DMS 273 (cell line): ENCODE data around the gene PPP1R1C.
"Not testable (repeated sequence)": the region's sequence is repeated elsewhere in the genome, so short reads cannot be mapped to it uniquely, and the experiment has no call there.

Experiments used
- DNase-seq: peaks from one replicate; lab custom pipeline; 2025; ENCODE audit not compliant: unreplicated experiment; lab: John Stamatoyannopoulos, UW

Gene PPP1R1C, protein sequence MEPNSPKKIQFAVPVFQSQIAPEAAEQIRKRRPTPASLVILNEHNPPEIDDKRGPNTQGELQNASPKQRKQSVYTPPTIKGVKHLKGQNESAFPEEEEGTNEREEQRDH

DNA sequence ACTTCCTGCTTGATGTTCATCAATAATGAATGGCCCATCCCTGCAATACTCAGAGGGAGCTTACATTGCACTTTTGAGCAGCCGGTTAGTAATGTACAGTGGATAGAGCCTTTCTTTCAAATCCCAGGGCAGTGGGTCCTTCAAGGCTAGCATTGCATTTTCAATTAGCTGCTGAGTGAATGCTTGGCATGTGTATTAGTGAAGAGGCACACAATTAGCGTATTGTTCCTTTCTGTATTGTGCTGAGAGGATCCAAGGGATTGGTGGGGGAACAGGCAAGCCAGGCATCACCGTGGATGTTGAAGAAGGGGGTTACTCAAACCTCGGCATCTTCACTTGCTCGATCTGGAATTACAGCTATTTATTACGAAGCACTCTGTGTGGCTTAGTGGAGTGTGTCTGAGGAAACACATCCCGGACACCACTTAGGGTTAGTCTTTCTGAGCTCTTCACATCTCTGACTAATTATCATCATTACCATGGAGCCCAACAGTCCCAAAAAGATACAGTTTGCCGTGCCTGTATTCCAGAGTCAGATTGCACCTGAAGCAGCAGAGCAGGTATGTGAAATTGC lies at the start of gene PPP1R1C:
PPP1R1C (plus strand) TSS at position 222 of the 574 bp plus-strand sequence; CDS start at position 480, 258 bp downstream.
- no peak for DNase-seq

DNA sequence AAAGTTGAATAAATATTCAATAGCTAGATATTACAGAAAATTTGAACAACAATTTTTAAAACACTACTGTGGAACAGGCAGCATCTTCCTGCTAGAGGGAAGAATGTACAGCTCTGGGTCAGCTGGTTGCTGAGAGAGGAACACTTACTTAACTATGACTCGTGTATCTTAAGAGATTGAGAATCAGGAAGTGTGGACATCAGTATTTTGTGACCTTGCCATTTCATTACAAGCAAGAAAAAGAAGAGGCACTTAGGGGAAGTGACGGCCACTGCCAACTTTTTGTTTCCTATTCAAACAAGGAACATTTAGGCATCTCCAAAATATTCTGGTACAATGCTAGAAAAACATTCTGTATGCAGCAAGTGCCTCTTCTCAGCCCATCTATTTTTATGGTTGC lies 48.2 kb upstream of the PPP1R1C start:
- DNase-seq = no peak

DNA sequence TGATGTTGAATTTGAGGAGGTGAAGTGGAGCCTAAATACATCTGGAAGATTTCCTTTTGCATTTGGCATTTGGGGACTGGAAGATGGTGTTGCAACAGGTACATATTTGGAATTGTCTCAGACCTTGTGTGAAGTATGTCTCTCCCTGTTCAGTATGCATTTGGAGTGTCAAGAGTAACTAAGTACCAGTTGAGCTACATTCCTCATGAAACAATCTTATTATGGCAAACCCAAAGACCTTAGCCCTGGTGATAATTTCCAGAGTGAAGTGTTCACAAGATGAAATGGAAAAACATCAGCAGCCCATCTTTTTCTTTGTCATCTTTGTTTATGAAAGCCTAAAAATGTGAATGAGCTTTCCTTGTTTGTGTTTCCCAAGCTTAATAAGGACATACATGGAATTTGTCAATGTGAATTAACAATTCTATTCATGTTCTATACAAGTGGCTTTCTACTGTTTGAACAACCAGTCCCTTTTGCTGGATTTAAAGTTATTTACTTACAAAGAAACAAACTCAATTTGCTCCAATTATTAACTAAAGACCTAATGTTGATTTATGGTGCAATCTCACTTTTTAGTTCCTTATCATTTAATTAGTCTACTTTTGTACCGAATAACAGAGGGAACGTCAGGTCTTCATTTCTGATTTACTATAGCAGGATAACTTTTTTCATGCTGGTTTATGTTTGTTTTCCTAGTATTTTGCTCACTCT lies 42.1 kb upstream of the PPP1R1C start:
- no peak for DNase-seq

DNA sequence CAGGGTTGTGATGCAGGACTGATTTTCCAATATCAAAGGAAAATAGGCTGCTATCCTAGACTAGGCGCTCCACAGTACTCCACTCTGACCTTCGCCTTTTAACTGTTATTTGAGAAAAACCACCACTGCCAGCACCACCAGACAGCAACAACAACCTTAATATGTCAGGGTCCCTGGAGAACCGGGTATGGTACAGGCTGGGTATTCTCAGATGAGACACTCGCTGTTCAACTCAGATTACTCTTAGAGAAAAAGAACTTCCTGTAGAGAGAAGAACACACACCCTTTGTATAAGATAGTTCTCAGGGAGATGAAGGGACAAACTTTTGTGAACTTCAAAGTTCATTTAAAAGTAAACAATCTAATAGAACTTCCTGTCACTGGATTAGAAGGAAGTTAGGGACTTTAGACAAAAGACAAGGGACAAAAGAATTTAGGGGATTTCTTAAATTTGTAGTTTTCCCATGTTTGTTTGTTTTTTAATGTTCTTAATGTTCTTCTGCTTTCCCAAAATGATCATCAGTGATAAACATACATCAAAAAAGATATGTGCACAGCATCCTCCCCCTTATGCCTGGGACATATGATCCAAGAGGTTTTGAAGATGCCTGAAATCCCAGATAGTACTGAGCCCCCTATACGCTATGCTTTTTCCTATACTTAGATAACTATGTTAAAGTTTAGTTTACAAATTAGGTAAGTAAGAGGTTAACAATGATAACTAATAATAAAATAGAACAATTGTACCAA lies 41.3 kb upstream of the PPP1R1C start:
- no peak for DNase-seq

DNA sequence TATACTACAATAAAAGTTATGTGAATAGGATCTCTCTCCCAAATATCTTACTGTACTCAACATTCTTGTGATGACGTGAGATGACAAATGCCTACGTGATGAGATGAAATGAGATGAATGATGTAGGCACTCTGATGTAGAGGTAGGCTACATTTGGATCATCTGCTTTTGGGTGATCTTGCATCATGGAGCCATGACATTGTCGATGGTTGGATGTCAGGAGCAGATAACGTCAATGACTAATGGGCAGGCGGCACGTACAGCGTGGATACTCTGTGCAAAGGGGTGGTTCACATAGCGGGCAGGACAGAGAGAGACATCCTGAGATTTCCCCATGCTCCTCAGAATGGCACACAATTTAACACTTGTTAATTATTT lies 40.8 kb upstream of the PPP1R1C start:
- no peak for DNase-seq

DNA sequence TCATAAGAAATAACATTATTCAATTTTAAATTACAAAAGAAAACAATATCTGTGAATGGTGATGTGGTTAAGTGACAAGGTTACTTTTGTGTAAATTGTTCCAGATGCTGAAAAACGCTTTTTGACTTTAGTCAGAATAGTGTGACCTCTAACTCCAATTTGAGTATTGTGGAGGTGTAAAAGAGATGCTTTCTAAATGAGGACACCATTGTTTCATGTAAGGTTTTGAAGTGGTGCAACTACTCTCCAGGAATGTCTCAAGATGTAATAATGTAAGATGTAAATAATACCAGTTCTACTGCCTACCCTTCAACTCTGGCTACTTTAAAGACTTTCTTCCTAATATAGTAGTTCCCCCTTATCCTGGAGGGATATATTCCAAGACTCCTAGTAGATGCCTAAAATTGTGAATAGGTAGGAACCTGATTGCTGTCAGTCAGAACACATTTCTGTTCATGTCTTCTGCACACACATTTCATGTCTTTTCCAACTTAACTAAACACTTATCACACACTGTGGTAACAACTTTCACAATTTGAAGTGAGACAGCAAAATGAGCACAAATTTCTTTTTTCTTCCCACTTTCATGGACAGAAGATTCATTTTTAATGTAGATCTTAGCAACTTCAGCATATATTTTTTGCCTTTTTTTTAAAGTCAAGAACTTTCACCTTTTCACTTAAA lies 39.1 kb upstream of the PPP1R1C start:
- no peak for DNase-seq

DNA sequence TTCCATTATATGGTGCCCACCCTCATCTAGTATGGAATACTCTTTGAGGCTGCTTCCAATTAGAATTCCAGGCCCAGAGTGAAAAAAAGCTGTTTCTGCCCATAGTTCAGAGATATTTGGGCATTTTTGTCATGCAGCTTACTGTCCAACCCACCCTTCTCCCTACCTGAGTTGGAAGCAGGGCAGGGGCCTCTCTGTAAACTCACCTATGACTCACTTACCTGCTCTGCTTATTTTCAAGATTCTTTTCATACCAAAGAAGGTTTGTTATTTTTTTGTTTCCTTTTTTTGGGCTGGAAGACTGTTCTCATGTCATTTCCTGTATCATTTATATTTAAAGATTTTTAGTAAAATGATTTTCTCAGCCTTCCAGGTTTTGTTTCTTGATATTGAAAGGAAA lies 38.4 kb upstream of the PPP1R1C start:
- DNase-seq = no peak

DNA sequence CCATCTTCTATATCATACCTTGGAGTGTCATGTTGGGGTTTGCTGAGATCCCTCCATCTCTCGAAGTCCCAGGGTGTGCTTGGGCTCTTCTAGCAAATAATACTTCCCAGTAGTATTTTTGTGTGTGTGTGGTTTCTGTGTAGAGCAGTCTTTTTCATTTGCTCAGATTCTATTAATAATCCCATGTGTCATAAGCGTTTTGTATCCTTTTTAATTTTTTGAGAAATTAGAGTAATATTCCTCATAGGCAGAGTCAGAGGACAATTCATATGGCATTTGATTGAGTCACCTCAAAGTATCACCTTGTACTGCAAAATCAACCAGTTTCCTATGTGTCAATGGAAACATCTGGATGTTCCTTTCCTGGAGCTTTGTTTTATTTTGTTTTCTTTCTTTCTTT lies 37.4 kb upstream of the PPP1R1C start:
- no peak for DNase-seq

DNA sequence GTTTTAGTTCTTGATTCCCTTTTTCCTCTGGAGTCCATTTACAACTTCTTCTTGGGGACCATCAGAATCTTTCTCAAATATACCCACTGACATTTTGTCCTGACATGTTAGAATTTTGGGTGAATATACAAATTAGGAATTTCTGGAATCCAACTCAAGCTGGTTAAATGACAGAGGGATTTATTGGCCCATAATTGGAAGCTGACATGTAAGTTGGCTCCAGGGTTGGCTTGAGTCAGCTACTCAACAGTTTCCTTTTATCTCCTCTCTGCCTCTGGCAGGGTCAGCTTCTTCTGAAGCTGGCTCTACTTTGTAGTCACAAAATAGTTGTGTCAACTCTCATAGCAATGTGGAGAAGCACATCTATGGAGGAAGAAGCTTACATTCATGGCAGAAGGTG lies 36.6 kb upstream of the PPP1R1C start:
- no peak for DNase-seq

DNA sequence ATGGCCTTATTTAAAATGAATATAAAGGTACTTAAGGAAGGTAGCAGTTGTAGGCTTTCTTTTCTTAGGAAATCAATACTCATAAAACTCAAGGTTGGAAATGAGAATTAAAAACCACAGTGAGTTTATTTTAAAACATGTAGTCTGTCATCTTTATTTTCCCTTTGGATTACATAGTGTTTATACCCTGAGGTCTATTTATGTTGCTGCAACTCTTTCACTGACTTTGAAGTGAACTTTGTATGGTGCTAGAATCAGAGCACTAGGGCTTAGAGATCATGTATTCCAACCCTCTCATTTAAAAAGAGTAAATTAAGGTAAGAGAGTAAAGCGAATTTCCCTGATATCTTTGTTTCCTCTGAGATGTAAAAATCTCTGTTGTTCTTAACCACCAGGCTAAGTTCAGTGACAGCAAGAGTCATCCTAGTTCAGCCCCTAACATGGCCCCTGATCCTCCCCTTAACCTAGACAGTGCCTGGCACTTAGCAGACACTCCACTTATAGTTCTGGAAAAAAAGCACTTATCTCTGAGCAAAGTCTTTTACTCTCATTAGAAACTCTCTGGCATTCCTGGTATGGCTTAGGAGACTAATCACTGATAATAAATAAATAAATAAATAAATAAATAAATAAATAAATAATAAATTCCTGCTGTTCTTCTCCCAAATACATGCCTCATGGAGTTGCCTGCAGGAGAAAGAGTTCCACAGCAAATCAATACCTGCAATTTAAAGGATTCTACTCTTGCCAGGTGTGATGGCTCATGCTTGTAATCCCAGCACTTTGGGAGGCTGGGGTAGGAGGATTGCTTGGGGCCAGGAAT lies 33.0 kb upstream of the PPP1R1C start:
- DNase-seq = no peak

DNA sequence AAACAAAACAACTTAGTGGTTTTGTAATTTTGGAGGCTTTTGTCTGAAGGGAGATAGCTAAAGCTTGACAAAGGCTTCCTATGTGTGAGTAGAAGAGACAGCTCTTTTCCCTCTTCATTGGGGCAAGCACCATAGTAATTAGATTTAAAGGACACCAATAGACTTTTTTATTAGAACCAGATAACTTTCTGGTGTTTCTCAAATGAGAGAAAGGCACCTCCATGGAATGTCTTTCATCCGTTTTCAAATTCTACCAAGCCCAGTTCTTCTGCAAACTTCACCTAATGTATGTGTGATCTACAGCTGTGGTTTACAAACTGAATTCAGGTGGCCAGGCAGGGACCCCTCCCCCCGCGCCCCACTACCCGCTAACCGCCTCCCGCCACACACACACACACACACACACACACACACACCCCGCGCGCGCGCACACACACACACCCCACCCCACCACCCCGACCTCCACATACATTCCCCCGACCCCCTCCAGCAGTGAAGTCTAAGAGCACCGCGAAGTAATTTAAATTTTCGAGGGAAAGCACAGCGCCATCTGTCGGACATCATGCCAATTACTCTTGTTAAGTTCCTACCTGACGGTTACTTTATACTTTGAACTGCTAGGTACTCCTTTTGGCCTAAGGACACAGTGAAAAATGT lies 31.6 kb upstream of the PPP1R1C start:
- DNase-seq = peak; percentile 81

DNA sequence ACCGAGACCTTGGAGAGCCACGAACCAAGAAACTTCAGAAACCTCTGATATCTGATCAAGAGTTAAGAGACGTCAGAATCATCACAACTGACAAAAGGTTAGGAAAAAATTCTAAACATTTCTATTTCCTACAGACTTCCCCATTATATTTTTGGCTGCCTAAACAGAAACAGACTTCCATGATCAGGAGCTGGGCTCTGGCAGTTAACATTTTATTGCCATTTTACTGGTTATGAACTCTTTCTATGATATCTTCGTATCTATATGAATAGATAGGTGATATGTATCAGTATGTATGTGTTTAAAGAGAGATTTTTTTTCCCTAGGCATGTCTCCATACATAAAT lies 31.1 kb upstream of the PPP1R1C start:
- DNase-seq = no peak

DNA sequence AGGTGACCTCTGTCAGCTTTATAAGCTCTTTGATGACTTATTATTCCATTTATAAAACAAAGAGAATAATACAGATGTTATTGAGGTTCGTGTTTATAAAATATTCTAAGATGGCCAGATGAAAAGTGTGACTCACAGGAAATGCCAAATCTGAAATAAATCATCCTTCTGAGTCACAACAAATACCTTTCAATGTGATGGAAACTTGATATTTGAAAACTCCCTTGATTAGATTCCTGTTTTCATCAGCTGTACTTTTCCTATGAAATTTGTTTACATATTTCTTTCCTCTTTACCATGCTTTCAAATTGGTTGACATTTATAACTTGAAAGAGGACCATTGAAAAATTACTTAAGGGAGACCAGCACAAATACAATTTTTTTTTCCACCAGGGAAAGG lies 30.6 kb upstream of the PPP1R1C start:
- DNase-seq = peak; percentile 9

DNA sequence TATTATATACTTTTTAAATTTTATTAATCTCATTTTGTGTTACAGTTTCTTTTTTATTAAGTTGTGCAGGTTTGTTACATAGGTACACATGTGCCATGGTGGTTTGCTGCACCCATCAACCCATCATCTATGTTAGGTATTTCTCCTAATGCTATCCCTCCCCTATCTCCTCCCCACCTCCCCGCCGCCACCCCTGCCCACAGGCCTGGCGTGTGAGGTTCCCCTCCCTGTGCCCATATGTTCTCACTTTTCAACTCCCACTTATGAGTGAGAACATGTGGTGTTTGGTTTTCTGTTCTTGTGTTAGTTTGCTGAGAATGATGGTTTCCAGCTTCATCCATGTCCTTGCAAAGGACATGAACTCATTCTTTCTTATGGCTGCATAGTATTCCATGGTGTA lies 29.8 kb upstream of the PPP1R1C start:
- DNase-seq = not testable (repeated sequence)

DNA sequence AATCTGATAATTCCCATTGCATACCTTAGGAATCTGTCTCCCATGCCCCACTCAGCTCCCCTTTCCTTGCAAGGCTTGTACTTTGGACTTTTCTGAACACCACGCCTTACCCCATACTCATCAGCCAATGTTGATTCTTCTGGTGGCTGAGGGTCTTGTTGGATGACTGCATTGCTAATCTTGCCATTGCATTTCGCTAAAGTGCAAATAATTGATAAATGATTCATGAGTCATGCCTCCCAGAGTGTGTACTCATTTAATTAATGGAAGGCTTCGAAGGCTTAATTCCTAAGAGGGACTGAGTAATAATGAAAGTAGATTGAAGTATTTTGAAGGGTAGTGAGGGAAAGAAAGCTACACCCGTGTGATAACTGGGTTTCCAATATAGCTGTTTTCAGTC lies 28.0 kb upstream of the PPP1R1C start:
- DNase-seq = no peak

DNA sequence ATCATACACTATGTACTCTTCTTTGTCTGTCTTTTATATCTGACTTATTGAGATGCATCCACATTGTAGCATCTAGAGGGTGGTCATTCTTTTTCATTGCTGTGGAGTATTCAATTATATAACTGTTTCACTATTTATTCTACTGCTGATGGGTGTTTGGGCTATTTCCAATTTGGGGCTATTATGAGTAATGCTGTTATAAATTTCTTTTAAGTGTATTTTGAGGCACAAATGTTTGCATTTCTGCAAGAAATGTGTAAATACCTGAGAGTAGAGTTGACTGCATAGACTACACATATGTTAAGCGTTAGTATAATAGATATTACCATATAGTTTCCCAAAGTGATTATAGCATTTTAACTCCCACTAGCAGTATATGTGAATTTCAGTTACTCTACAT lies 26.9 kb upstream of the PPP1R1C start:
- DNase-seq = no peak

DNA sequence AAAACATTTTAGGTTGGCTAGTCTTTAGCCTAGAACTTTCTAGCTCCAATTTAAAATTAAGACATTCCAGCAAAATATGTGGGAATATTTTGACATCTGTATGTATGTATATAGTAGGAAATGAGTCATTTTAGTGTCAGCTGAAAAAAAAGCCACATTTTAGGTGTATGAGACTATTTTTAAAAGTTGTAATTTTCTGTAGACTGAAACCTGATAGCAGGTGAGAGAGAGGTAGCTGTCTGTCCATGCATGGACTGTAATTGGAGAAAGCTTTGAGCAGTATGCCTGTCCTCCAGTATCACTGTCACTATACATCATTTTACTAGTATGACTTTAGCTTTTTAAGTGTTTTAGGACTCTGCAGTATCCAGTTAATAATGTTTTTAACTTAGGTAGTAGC lies 26.1 kb upstream of the PPP1R1C start:
- DNase-seq = no peak

DNA sequence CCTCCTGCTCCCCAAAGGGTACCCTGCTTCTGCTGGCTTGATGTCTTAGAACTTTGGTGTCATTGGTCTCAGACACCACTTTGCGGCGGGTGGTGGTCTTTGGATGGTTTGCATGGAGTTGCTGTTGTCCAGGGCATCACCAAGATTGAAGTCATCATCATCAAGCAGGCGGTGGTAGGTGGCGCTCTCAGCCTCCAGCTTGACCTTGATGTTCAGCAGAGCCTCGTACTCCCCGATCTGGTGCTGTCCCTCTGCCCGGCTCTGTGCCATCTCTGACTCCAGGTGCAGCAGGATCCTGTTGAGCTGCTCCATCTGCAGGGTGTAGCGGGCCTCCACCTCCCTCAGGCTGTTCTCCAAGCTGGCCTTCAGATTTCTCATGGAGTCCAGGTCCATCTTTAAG lies 24.5 kb upstream of the PPP1R1C start:
- DNase-seq = not testable (repeated sequence)

DNA sequence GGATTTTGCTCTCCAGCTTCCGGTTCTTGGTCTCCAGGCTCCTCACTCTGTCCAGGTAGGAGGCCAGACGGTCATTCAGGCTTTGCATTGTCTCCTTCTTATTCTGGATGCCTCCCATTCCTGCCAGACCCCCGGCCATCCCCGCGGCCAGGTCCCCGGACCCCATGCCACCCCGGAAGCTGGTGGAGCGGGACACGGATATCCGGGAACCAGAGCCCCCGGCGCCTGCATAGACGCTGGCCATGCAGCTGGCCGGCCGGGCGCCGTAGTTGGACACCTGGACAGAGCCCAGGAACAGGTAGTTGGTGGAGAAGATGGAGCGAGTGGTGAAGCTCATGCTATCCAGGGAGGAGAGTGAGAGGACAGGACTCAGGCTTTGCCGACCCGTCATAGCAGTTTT lies 23.5 kb upstream of the PPP1R1C start:
- DNase-seq = no peak

DNA sequence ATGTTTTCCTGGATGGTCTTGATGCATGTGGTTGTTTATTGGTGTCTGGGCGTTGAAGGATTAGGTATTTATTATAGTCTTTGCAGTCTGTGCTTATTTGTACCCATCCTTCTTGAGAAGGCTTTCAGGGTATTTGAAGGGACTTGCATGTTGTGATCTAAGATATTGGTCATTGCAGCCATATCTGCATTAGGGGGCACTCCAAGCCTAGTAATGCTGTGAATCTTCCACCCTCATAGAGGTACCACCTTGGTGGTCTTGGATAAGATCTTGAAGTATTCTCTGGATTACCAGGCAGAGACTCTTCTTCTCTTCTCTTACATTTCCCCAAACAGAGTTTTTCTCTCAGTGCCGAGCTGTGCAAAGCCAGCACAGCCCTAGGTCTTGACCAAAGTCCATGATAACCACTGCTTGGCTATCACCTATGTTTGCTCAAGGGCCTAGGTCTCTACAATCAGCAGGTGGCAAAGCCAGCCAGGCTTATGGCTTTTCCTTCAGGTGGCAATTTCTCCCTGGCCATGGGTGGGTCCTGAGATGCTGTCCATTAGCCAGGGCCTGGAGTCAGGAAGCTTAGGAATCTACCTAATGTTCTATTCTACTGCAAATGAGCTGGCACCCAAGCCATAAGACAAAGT lies 15.4 kb upstream of the PPP1R1C start:
- DNase-seq = no peak
